HEK293 (cell line): Measurements from ENCODE around the gene GPATCH3.

ENCODE experiments used
- CTCF ChIA-PET: fragments of 350-600 bp; formaldehyde crosslinking; extraction: SDS; loops from one replicate; lab custom pipeline; 2021; ENCODE audit warnings: antibody characterized with exemption; lab: Yijun Ruan, JAX
- POLR2A ChIA-PET: fragments of 300-600 bp; formaldehyde crosslinking; extraction: SDS; loops from one replicate; lab custom pipeline; 2020; ENCODE audit warnings: antibody characterized with exemption, inconsistent platforms; lab: Yijun Ruan, JAX
- H3K27ac ChIP-seq: fragments of 200-500 bp; sonication (Bioruptor generic); 2 replicates; pipeline ENCODE4 v1.5.1; 2014; ENCODE audit warnings: low read depth, low read length, control low read depth, inconsistent platforms; ENCODE audit errors: extremely low read depth
- H3K36me3 ChIP-seq, 2 experiments: fragments of 200-500 bp in 1 of 2; sonication (Bioruptor generic) in 1 of 2; 1 replicate in 1 of 2; 2 replicates in 1 of 2; pipeline ENCODE4 v1.5.1; 2014 to 2017; ENCODE audit warnings: inconsistent platforms in 2 of 2, low read length in 2 of 2; ENCODE audit not compliant: control insufficient read depth in 2 of 2, insufficient read depth in 1 of 2
- H3K4me1 ChIP-seq: fragments of 200-500 bp; sonication (Bioruptor generic); 2 replicates; pipeline ENCODE4 v1.5.1; 2014; ENCODE audit warnings: mild to moderate bottlenecking, low read length, inconsistent platforms; ENCODE audit not compliant: control insufficient read depth, insufficient read depth
- H3K4me3 ChIP-seq: 2 replicates; pipeline ENCODE4 v1.5.1; 2011; ENCODE audit warnings: low read depth, mild to moderate bottlenecking, control low read depth, low read length, moderate library complexity
- H3K9me3 ChIP-seq: fragments of 200-500 bp; sonication (Bioruptor generic); 2 replicates; pipeline ENCODE4 v1.5.1; 2014; ENCODE audit warnings: low read depth, low read length, inconsistent platforms; ENCODE audit not compliant: control insufficient read depth, insufficient read depth
- BCL11B ChIP-seq: fragments of 450-650 bp; formaldehyde crosslinking; IDR thresholded peaks from 2 replicates; pipeline ENCODE4 v1.5.1; 2016; ENCODE audit warnings: low read depth, missing biosample characterization, missing genetic modification characterization
- EGR2 ChIP-seq: fragments of 450-650 bp; formaldehyde crosslinking; IDR thresholded peaks from 2 replicates; pipeline ENCODE4 v1.5.1; 2016; ENCODE audit warnings: low read depth, missing biosample characterization, missing genetic modification characterization
- IKZF3 ChIP-seq: fragments of 450-650 bp; IDR thresholded peaks from 2 replicates; pipeline ENCODE4 v1.5.0; 2018; ENCODE audit warnings: missing biosample characterization, mild to moderate bottlenecking, missing genetic modification characterization, moderate library complexity
- SP3 ChIP-seq: fragments of 450-650 bp; formaldehyde crosslinking; IDR thresholded peaks from 2 replicates; pipeline ENCODE4 v1.5.1; 2016; ENCODE audit warnings: missing biosample characterization, missing genetic modification characterization
- YY1 ChIP-seq: fragments of 450-650 bp; formaldehyde crosslinking; IDR thresholded peaks from 2 replicates; pipeline ENCODE4 v1.5.1; 2018; ENCODE audit warnings: missing biosample characterization, missing genetic modification characterization
- ZBTB21 ChIP-seq: fragments of 450-650 bp; formaldehyde crosslinking; IDR thresholded peaks from 2 replicates; pipeline ENCODE4 v1.5.1; 2017; ENCODE audit warnings: missing biosample characterization, missing genetic modification characterization
- ZBTB48 ChIP-seq: fragments of 450-650 bp; formaldehyde crosslinking; IDR thresholded peaks from 2 replicates; pipeline ENCODE4 v1.5.1; 2016; ENCODE audit warnings: missing biosample characterization, missing genetic modification characterization
- ZFP69B ChIP-seq: fragments of 450-650 bp; formaldehyde crosslinking; IDR thresholded peaks from 2 replicates; pipeline ENCODE4 v1.5.1; 2016; ENCODE audit warnings: missing biosample characterization, missing genetic modification characterization
- ZNF112 ChIP-seq: fragments of 450-650 bp; formaldehyde crosslinking; IDR thresholded peaks from 2 replicates; pipeline ENCODE4 v1.5.0; 2017; ENCODE audit warnings: missing biosample characterization, missing genetic modification characterization
- ZNF121 ChIP-seq: fragments of 450-650 bp; formaldehyde crosslinking; IDR thresholded peaks from 2 replicates; pipeline ENCODE4 v1.5.1; 2016; ENCODE audit warnings: missing biosample characterization, missing genetic modification characterization
- ZNF2 ChIP-seq: fragments of 450-650 bp; formaldehyde crosslinking; IDR thresholded peaks from 2 replicates; pipeline ENCODE4 v1.5.1; 2016; ENCODE audit warnings: missing biosample characterization, missing genetic modification characterization
- ZNF366 ChIP-seq: fragments of 450-650 bp; formaldehyde crosslinking; conservative IDR thresholded peaks from 2 replicates; pipeline ENCODE4 v1.5.1; 2016; ENCODE audit warnings: missing biosample characterization, missing genetic modification characterization
- ZNF423 ChIP-seq: fragments of 450-650 bp; formaldehyde crosslinking; IDR thresholded peaks from 2 replicates; pipeline ENCODE4 v1.5.1; 2016; ENCODE audit warnings: missing biosample characterization, missing genetic modification characterization
- ZNF530 ChIP-seq: fragments of 450-650 bp; formaldehyde crosslinking; IDR thresholded peaks from 2 replicates; pipeline ENCODE4 v1.5.1; 2016; ENCODE audit warnings: low read depth, missing biosample characterization, missing genetic modification characterization
- ZNF664 ChIP-seq: fragments of 450-650 bp; formaldehyde crosslinking; IDR thresholded peaks from 2 replicates; pipeline ENCODE4 v1.5.1; 2016; ENCODE audit warnings: missing biosample characterization, missing genetic modification characterization
- ZNF670 ChIP-seq: fragments of 450-650 bp; formaldehyde crosslinking; IDR thresholded peaks from 2 replicates; pipeline ENCODE4 v1.5.1; 2016; ENCODE audit warnings: missing biosample characterization, missing genetic modification characterization, low read depth
- ZNF677 ChIP-seq: fragments of 450-650 bp; IDR thresholded peaks from 2 replicates; pipeline ENCODE4 v1.5.0; 2018; ENCODE audit warnings: missing biosample characterization, mild to moderate bottlenecking, missing genetic modification characterization, moderate library complexity
- ZNF776 ChIP-seq: fragments of 450-650 bp; formaldehyde crosslinking; IDR thresholded peaks from 2 replicates; pipeline ENCODE4 v1.5.0; 2017; ENCODE audit warnings: missing biosample characterization, missing genetic modification characterization, borderline replicate concordance
- ZNF843 ChIP-seq: fragments of 450-650 bp; formaldehyde crosslinking; IDR thresholded peaks from 2 replicates; pipeline ENCODE4 v1.5.1; 2016; ENCODE audit warnings: missing biosample characterization, missing genetic modification characterization
- TF ChIP-seq, protein P1 (sequence below): fragments of 450-650 bp; formaldehyde crosslinking; IDR thresholded peaks from 2 replicates; pipeline ENCODE4 v1.5.1; 2016; ENCODE audit warnings: missing biosample characterization, missing genetic modification characterization, borderline replicate concordance
- TF ChIP-seq, protein P2 (sequence below): fragments of 450-650 bp; formaldehyde crosslinking; IDR thresholded peaks from 2 replicates; pipeline ENCODE4 v1.5.1; 2017; ENCODE audit warnings: missing biosample characterization, mild to moderate bottlenecking, missing genetic modification characterization, moderate library complexity
- TF ChIP-seq, protein P3 (sequence below): fragments of 450-650 bp; formaldehyde crosslinking; IDR thresholded peaks from 2 replicates; pipeline ENCODE4 v1.5.1; 2016; ENCODE audit warnings: missing biosample characterization, missing genetic modification characterization
- TF ChIP-seq, protein P4 (sequence below): fragments of 450-650 bp; formaldehyde crosslinking; IDR thresholded peaks from 2 replicates; pipeline ENCODE4 v1.5.1; 2016; ENCODE audit warnings: missing biosample characterization, missing genetic modification characterization

Gene GPATCH3

DNA sequence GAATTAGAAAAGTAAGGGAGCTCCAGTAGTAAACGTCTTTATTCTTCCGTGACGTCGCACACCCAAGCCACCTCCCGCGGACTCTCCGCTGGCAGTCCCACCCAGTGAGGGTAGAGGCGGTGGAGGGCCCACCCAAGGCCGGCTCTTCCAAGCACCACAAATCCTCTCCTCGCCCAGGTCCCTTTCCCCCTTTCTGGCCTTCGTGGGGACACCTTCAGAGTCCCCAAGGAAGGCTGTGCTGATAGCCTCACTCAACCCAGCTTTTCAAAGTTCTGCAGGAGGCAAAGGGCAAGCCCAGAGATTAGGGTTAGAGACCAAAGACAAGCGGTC, 9.8 kb downstream of the GPATCH3 start (continued):
- TF ChIP-seq ZNF423 (tag by site-specific recombination): no peak

DNA sequence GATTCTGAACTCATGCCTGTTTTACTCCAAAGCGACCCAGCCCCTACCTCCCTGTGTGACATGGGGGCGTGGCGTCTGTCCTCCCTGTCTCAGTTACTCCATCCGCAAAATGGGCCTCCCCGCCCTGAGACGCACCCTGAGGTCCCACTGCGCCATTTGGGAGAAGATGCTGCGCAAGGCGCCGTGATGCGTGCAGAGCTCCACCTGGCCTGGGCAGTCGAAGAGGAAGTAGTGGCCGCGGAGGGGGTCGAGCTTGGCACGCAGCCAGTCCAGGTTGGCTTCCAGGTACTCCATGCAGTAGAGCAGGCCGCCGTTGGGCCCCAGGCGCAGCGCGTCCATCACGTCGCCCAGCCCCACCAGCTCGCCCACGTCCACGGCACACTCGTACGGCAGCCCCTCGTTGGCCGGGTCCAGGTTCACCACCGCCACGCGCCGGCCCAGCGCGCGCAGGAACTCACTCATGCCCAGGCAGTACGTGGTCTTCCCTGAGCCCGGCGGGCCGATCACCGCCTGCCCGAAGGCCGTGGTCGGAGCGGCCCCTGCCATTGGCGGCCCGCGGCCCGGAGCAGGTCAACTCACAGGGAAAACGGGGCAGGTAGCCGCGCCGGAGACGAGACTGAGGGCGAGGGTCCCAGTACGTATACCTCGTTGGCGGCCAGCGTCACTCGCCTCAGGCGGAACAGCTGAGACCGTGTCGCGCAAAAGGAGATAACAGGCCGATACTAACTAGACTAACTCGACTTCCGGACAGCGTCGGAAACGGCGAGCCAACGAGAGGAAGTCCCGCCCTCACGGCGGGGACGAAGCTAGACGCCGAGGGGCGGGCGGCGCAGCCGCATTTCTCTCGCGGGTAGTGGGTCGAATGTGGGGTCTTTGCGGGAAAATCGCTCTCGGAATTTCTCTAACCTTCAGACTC, 10.5 kb downstream of the GPATCH3 start, which contains the start of gene GPN2:
Gene GPN2 (minus strand): TSS at position 733 of the 916 bp plus-strand sequence. CDS start 187 bp downstream, at position 546.
- ChIA-PET POLR2A (interaction anchor here (0.6 to 3.1 kb wide), 23 partner anchors 8 to 1025 kb away, joined by 3 to 53 read pairs (median 4); partner anchors contain the start of genes GPATCH3, NUDC and TRNP1), CTCF (interaction anchor here (0.5 to 1.5 kb wide), 6 partner anchors 10 to 780 kb away, joined by 3 to 5 read pairs (median 3); partner anchors contain the start of gene GPATCH3)
- Histone ChIP-seq H3K27ac (peak within 1 kb of the TSS; percentile 73), H3K9me3 (no peaks in the 10 kb centered on the region), H3K4me1 (no peaks in the 10 kb centered on the region), H3K4me3 (peak within 1 kb of the TSS; percentile 74), H3K36me3 (peaks cover 21 to 83% of the 10 kb centered on the region in 2 experiments)
- no peak for TF ChIP-seq ZNF677 (tag by site-specific recombination)
- no peak for TF ChIP-seq EGR2
- TF ChIP-seq SP3 (tag by site-specific recombination): peak; percentile 44
- TF ChIP-seq, protein P1, sequence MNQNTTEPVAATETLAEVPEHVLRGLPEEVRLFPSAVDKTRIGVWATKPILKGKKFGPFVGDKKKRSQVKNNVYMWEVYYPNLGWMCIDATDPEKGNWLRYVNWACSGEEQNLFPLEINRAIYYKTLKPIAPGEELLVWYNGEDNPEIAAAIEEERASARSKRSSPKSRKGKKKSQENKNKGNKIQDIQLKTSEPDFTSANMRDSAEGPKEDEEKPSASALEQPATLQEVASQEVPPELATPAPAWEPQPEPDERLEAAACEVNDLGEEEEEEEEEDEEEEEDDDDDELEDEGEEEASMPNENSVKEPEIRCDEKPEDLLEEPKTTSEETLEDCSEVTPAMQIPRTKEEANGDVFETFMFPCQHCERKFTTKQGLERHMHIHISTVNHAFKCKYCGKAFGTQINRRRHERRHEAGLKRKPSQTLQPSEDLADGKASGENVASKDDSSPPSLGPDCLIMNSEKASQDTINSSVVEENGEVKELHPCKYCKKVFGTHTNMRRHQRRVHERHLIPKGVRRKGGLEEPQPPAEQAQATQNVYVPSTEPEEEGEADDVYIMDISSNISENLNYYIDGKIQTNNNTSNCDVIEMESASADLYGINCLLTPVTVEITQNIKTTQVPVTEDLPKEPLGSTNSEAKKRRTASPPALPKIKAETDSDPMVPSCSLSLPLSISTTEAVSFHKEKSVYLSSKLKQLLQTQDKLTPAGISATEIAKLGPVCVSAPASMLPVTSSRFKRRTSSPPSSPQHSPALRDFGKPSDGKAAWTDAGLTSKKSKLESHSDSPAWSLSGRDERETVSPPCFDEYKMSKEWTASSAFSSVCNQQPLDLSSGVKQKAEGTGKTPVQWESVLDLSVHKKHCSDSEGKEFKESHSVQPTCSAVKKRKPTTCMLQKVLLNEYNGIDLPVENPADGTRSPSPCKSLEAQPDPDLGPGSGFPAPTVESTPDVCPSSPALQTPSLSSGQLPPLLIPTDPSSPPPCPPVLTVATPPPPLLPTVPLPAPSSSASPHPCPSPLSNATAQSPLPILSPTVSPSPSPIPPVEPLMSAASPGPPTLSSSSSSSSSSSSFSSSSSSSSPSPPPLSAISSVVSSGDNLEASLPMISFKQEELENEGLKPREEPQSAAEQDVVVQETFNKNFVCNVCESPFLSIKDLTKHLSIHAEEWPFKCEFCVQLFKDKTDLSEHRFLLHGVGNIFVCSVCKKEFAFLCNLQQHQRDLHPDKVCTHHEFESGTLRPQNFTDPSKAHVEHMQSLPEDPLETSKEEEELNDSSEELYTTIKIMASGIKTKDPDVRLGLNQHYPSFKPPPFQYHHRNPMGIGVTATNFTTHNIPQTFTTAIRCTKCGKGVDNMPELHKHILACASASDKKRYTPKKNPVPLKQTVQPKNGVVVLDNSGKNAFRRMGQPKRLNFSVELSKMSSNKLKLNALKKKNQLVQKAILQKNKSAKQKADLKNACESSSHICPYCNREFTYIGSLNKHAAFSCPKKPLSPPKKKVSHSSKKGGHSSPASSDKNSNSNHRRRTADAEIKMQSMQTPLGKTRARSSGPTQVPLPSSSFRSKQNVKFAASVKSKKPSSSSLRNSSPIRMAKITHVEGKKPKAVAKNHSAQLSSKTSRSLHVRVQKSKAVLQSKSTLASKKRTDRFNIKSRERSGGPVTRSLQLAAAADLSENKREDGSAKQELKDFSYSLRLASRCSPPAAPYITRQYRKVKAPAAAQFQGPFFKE (tag by site-specific recombination): peak; percentile 91
- TF ChIP-seq ZFP69B (tag by site-specific recombination): no peak
- TF ChIP-seq ZNF112 (tag by site-specific recombination): no peak
- peak; percentile 70 for TF ChIP-seq ZNF2 (tag by site-specific recombination)
- no peak; the same call in none of the 2 replicates for TF ChIP-seq ZNF121 (tag by site-specific recombination)
- TF ChIP-seq, protein P2, sequence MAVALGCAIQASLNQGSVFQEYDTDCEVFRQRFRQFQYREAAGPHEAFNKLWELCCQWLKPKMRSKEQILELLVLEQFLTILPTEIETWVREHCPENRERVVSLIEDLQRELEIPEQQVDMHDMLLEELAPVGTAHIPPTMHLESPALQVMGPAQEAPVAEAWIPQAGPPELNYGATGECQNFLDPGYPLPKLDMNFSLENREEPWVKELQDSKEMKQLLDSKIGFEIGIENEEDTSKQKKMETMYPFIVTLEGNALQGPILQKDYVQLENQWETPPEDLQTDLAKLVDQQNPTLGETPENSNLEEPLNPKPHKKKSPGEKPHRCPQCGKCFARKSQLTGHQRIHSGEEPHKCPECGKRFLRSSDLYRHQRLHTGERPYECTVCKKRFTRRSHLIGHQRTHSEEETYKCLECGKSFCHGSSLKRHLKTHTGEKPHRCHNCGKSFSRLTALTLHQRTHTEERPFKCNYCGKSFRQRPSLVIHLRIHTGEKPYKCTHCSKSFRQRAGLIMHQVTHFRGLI (tag by site-specific recombination): peak; percentile 69; the same call in 1 of the 2 replicates
- no peak for TF ChIP-seq IKZF3 (tag by site-specific recombination)
- TF ChIP-seq, protein P3, sequence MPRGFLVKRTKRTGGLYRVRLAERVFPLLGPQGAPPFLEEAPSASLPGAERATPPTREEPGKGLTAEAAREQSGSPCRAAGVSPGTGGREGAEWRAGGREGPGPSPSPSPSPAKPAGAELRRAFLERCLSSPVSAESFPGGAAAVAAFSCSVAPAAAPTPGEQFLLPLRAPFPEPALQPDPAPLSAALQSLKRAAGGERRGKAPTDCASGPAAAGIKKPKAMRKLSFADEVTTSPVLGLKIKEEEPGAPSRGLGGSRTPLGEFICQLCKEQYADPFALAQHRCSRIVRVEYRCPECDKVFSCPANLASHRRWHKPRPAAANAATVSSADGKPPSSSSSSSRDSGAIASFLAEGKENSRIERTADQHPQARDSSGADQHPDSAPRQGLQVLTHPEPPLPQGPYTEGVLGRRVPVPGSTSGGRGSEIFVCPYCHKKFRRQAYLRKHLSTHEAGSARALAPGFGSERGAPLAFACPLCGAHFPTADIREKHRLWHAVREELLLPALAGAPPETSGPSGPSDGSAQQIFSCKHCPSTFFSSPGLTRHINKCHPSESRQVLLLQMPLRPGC (tag by site-specific recombination): 0 out of 2 replicates have a peak, but pooled peaks have one; percentile 32
- peak; percentile 49; the same call in 1 of the 2 replicates for TF ChIP-seq ZNF843
- peak; percentile 46; the same call in 1 of the 2 replicates for TF ChIP-seq YY1 (tag by site-specific recombination)
- TF ChIP-seq ZNF670 (tag by site-specific recombination): no peak
- TF ChIP-seq ZBTB48 (tag by site-specific recombination): no peak
- TF ChIP-seq ZNF776: no peak
- TF ChIP-seq ZNF366 (tag by site-specific recombination): 0 out of 2 replicates have a peak, but pooled peaks have one; percentile 19
- TF ChIP-seq ZNF664: no peak
- TF ChIP-seq BCL11B (tag by site-specific recombination): peak; percentile 72; the same call in 1 of the 2 replicates
- TF ChIP-seq ZBTB21: no peak
- TF ChIP-seq ZNF530 (tag by site-specific recombination): no peak
- TF ChIP-seq, protein P4, sequence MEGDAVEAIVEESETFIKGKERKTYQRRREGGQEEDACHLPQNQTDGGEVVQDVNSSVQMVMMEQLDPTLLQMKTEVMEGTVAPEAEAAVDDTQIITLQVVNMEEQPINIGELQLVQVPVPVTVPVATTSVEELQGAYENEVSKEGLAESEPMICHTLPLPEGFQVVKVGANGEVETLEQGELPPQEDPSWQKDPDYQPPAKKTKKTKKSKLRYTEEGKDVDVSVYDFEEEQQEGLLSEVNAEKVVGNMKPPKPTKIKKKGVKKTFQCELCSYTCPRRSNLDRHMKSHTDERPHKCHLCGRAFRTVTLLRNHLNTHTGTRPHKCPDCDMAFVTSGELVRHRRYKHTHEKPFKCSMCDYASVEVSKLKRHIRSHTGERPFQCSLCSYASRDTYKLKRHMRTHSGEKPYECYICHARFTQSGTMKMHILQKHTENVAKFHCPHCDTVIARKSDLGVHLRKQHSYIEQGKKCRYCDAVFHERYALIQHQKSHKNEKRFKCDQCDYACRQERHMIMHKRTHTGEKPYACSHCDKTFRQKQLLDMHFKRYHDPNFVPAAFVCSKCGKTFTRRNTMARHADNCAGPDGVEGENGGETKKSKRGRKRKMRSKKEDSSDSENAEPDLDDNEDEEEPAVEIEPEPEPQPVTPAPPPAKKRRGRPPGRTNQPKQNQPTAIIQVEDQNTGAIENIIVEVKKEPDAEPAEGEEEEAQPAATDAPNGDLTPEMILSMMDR (tag by site-specific recombination): peak; percentile 29; the same call in 1 of the 2 replicates
